GM19452 (cell line): Measurements from ENCODE around the gene POLR1A.
A peak's percentile ranks its signal among the peaks of the same experiment; 100 is the strongest.
"Not testable (repeated sequence)": the region's sequence is repeated elsewhere in the genome, so short reads cannot be mapped to it uniquely, and the experiment has no call there.

ENCODE experiments used
- ATAC-seq: cut with Tn5 transposase; IDR thresholded peaks from one replicate; pipeline ENCODE4 v1.9.1; 2021; ENCODE audit not compliant: unreplicated experiment

Gene POLR1A

GRCh38 chr2:85999061-85999831, 106.4 kb downstream of the POLR1A start:
- peak; percentile 67 for ATAC-seq

GRCh38 chr2:85998071-85998991, 107.4 kb downstream of the POLR1A start:
- ATAC-seq: no peak

GRCh38 chr2:85997017-85997970, 108.4 kb downstream of the POLR1A start:
- no peak for ATAC-seq

GRCh38 chr2:85996591-85996990, 109.1 kb downstream of the POLR1A start:
- no peak for ATAC-seq

- no peak for ATAC-seq
These were observed 109.8 kb downstream of the POLR1A start for GRCh38 chr2:85995648-85996529.

GRCh38 chr2:85994897-85995647, 110.6 kb downstream of the POLR1A start:
- no peak for ATAC-seq

- peak; percentile 29 for ATAC-seq
These were observed 111.3 kb downstream of the POLR1A start for GRCh38 chr2:85994421-85994777.

GRCh38 chr2:85992611-85993010, 113.1 kb downstream of the POLR1A start:
- no peak for ATAC-seq

- ATAC-seq: not testable (repeated sequence)
These were observed 113.6 kb downstream of the POLR1A start for GRCh38 chr2:85992053-85992452.

- no peak for ATAC-seq
These were observed 115.6 kb downstream of the POLR1A start for GRCh38 chr2:85990084-85990483.

- no peak for ATAC-seq
These were observed 116.3 kb downstream of the POLR1A start for GRCh38 chr2:85989288-85989865.

GRCh38 chr2:85988914-85989270, 116.8 kb downstream of the POLR1A start:
- ATAC-seq: no peak

GRCh38 chr2:85988175-85988913, 117.3 kb downstream of the POLR1A start:
- no peak for ATAC-seq

GRCh38 chr2:85987266-85988174, 118.2 kb downstream of the POLR1A start:
- no peak for ATAC-seq

- no peak for ATAC-seq
These were observed 119.6 kb downstream of the POLR1A start for GRCh38 chr2:85986121-85986520.

- no peak for ATAC-seq
These were observed 120.9 kb downstream of the POLR1A start for GRCh38 chr2:85984788-85985187.

- ATAC-seq: no peak
These were observed 121.9 kb downstream of the POLR1A start for GRCh38 chr2:85983766-85984165.
